Esophagus muscularis mucosa (tissue), 4 donors: Measurements from ENCODE around the gene TMA16. TPM values are rescaled to one million over a fixed set of nuclear protein-coding genes. Genes with fewer than 3 reads are reported as not detected.

Experiments used
- DNase-seq: peaks from one replicate; pipeline ENCODE4 v3.0.0-alpha.2; 2017; ENCODE audit errors: extremely low spot score
- H3K27ac ChIP-seq, 4 donors: fragments of 200-600 bp; sonication (generic); replicated peaks in 1 of 4; 1 replicate in 3 of 4; 2 replicates in 1 of 4; pipeline ENCODE4 v1.5.1; 2016 to 2019; ENCODE audit warnings: mild to moderate bottlenecking in 1 of 4
- H3K27me3 ChIP-seq, 4 donors: fragments of 200-600 bp; sonication (generic); one replicate each; pipeline versions ENCODE4 v1.5.1 to v1.6.0; 2016 to 2019
- H3K36me3 ChIP-seq, 4 donors: fragments of 200-600 bp; sonication (generic); one replicate each; pipeline ENCODE4 v1.5.1; 2016 to 2019
- H3K4me1 ChIP-seq, 4 donors: fragments of 200-600 bp; sonication (generic); one replicate each; pipeline ENCODE4 v1.5.1; 2016 to 2019
- H3K4me3 ChIP-seq, 4 donors: fragments of 200-600 bp; sonication (generic); 1 replicate in 2 of 4; 2 replicates in 2 of 4; pipeline ENCODE4 v1.5.1; 2016 to 2019; ENCODE audit warnings: mild to moderate bottlenecking in 4 of 4, moderate library complexity in 1 of 4
- H3K9me3 ChIP-seq, 4 donors: fragments of 200-600 bp; sonication (generic); 1 replicate in 3 of 4; 2 replicates in 1 of 4; pipeline ENCODE4 v1.5.1; 2016 to 2019
- EP300 ChIP-seq: sonication (generic); formaldehyde crosslinking; IDR thresholded peaks from one replicate; pipeline ENCODE4 v1.6.1; 2017; ENCODE audit warnings: antibody characterized with exemption
- POLR2A ChIP-seq: fragments of 450-650 bp; IDR thresholded peaks from one replicate; pipeline ENCODE4 v1.6.1; 2017; ENCODE audit warnings: antibody characterized with exemption, moderate library complexity, mild to moderate bottlenecking, low read depth
- POLR2AphosphoS5 ChIP-seq, 2 donors: sonication (generic); formaldehyde crosslinking; IDR thresholded peaks; one replicate each; pipeline ENCODE4 v1.6.1; 2017; ENCODE audit warnings: antibody characterized with exemption in 2 of 2
- WGBS: methylation state at CpG from one replicate; pipeline ENCODE4 v1.1.5; 2018; 5-methylcytosine and 5-hydroxymethylcytosine counted together
- intact Hi-C: fragments of 100-400 bp; cut with DNase I; formaldehyde crosslinking; loops from one replicate; pipeline ENCODE4 v1.15.1; 2023
- total RNA-seq, 4 donors: library from RNA; depleted of rRNA; stranded (reverse); fragments of >200 nt; gene quantifications; one replicate each; pipeline versions ENCODE4 v1.1.0 to v1.2.1, GENCODE V29; 2016
- TF ChIP-seq, protein P1 (sequence below), 3 experiments: fragments of 200-600 bp in 2 of 3; fragments of 450-650 bp in 1 of 3; sonication (generic) in 2 of 3; IDR thresholded peaks; one replicate each; pipeline ENCODE4 v1.5.1; 2017 to 2019; ENCODE audit warnings: antibody characterized with exemption in 3 of 3, mild to moderate bottlenecking in 2 of 3, moderate library complexity in 1 of 3

Gene TMA16
- total RNA-seq, 4 donors from 2014 or later: 11.2 to 21.9 (median 16.6) TPM

DNA sequence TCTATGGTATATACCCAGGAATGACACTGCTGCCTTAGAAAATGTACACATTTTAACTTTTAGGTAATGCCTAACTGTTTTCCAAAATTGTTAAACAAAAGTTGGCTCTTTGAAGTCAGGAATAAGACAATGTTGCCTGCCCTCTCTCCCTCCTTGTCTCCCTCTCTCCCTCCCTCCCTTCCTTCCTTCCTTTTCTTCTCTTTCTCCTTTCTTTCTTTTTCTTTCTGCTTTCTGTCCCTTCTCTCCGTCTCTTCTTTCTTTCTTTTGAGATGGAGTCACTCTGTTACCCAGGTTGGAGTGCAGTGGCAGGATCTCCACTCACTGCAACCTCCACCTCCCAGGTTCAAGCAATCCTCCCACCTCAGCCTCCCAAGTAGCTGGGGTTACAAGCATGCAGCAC is 4.6 kb upstream of the TMA16 start:
- 83% methylated on average over 1 of the region's 1 CpG for WGBS
- DNase-seq: no peak
- no peak for TF ChIP-seq POLR2A
- no peak for TF ChIP-seq EP300
- TF ChIP-seq, protein P1, sequence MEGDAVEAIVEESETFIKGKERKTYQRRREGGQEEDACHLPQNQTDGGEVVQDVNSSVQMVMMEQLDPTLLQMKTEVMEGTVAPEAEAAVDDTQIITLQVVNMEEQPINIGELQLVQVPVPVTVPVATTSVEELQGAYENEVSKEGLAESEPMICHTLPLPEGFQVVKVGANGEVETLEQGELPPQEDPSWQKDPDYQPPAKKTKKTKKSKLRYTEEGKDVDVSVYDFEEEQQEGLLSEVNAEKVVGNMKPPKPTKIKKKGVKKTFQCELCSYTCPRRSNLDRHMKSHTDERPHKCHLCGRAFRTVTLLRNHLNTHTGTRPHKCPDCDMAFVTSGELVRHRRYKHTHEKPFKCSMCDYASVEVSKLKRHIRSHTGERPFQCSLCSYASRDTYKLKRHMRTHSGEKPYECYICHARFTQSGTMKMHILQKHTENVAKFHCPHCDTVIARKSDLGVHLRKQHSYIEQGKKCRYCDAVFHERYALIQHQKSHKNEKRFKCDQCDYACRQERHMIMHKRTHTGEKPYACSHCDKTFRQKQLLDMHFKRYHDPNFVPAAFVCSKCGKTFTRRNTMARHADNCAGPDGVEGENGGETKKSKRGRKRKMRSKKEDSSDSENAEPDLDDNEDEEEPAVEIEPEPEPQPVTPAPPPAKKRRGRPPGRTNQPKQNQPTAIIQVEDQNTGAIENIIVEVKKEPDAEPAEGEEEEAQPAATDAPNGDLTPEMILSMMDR (IDR thresholded peaks at IDR 0.05): no peak
- TF ChIP-seq POLR2AphosphoS5 (IDR thresholded peaks at IDR 0.05): no peak
- Histone ChIP-seq H3K4me3 (no peak overlapping the region), H3K4me1 (no peaks in the 10 kb centered on the region), H3K36me3 (no peaks in the 10 kb centered on the region), H3K9me3 (no peaks in the 10 kb centered on the region), H3K27me3 (peaks cover 0 to 11% (median 0%) of the 10 kb centered on the region in 4 donors), H3K27ac (no peak overlapping the region)
- intact Hi-C loops: loop anchor here (5.0 to 10.0 kb wide), 2 partner anchors 52 to 325 kb away; partner anchors contain the start of gene NAF1

DNA sequence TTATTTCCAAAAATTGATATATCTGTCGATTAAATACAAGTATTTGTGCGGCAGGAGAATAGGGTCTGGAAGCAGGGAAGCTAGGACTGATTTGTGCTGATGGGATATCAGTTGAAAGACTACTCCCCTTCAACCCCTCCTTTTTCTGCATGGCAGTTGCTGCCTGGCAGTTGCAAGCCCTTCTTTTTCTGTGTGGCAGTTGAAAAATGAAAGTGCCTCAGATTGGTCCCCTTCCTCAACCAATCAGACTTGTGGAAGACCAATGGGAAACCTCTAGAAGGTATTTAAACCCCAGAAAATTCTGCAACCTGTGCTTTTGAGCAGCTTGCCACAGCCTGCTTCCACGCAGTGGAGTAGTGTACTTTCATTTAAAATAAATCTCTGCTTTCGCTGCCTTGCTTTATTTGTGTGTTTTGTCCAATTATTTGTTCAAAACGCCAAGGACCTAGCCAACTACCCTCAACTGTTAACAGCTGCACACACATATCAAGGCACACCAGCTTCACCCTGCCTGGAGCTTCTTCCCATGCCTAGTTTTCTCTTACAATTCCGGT is 1.5 kb upstream of the TMA16 start:
- 89% methylated on average over 6 of the region's 6 CpGs for WGBS
- TF ChIP-seq POLR2A (no peak), EP300 (no peak), POLR2AphosphoS5 (IDR thresholded peaks at IDR 0.05) (no peak)
- TF ChIP-seq, protein P1 (IDR thresholded peaks at IDR 0.05): no peak
- intact Hi-C loops: loop anchor here (10.0 kb wide), 1 partner anchor 328 kb away; the partner anchor contains the start of gene NAF1
- Histone ChIP-seq H3K36me3 (peaks cover 0 to 5% (median 0%) of the 10 kb centered on the region in 4 donors), H3K27me3 (no peaks in the 10 kb centered on the region), H3K4me1 (peaks cover 4 to 21% (median 15%) of the 10 kb centered on the region in 4 donors), H3K27ac (no peak overlapping the region), H3K4me3 (no peak overlapping the region), H3K9me3 (no peaks in the 10 kb centered on the region)
- DNase-seq: no peak

DNA sequence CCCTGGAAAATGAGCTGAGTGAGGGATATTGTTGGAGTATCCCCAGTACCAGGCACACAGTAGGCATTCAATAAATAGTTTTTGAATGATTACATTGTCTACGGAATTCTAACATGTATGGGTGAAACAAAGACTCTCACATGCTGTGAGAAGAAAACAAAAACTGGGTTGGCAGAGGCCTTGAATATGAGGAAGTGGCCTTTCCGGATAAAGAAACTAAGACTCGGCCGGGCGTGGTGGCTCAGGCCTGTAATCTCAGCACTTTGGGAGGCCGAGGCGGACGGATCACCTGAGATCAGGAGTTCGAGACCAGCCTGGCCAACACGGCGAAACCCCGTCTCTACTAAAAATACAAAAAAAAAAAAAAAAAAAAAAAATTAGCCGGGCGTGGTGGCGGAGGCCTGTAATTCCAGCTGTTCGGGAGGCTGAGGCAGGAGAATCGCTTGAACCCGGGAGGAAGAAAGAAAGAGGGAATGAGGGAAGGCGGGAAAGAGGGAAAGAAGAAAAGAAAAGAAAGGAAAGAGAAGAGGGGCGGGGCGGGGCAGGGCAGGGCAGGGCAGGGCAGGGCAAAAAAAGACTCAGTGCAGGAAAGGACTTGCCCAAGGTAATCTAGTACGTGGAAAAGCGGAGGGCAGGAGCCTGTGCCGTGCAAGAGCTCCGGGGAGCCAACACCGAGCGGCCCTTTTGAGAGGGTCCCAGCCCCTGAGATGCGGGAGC is 689 bp upstream of the TMA16 start:
- Histone ChIP-seq H3K36me3 (peaks cover 0 to 5% (median 0%) of the 10 kb centered on the region in 4 donors), H3K4me3 (peak overlapping the region; percentile 63 to 83 (median 72)), H3K4me1 (peaks cover 4 to 21% (median 15%) of the 10 kb centered on the region in 4 donors), H3K27me3 (no peaks in the 10 kb centered on the region), H3K27ac (peak overlapping the region; percentile 74 to 84 (median 82)), H3K9me3 (no peaks in the 10 kb centered on the region)
- intact Hi-C loops: loop anchor here (10.0 kb wide), 1 partner anchor 329 kb away; the partner anchor contains the start of gene NAF1
- DNase-seq: no peak
- TF ChIP-seq POLR2A (no peak), EP300 (no peak), POLR2AphosphoS5 (IDR thresholded peaks at IDR 0.05) (no peak)
- TF ChIP-seq, protein P1 (IDR thresholded peaks at IDR 0.05): no peak
- WGBS: 54% methylated on average over 25 of the region's 28 CpGs

DNA sequence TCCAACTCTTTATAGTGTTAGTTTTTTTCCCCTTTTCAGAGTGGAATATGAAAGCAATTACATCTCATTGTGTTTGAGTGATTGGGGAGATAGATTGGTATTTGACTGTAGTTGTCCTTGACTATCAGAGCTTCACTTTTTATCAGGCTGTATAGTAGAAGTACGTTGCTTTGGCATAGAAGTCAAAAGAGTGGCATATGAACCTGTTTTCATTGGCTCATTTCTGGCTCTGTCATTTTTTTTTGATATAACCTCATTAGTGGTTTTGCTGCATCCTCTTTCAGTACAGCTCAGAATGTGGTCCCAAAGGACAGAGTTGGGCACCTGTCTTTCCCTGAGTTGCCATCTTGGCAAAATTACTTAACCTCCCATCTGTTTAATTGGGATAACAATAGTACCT is 1.4 kb downstream of the TMA16 start:
- peak overlapping the region in 2 of 4 donors; percentile 9 to 75 for H3K4me3 ChIP-seq
- no peak overlapping the region for H3K27ac ChIP-seq

More for the DNA sequence above, 1.4 kb downstream of the TMA16 start:
- TF ChIP-seq EP300 (no peak), POLR2AphosphoS5 (IDR thresholded peaks at IDR 0.05) (no peak), POLR2A (no peak)
- TF ChIP-seq, protein P1 (IDR thresholded peaks at IDR 0.05): no peak
- H3K9me3 ChIP-seq: no peaks in the 10 kb centered on the region
- peaks cover 4 to 21% (median 15%) of the 10 kb centered on the region in 4 donors for H3K4me1 ChIP-seq
- peaks cover 0 to 5% (median 0%) of the 10 kb centered on the region in 4 donors for H3K36me3 ChIP-seq
- 36% methylated on average over 1 of the region's 1 CpG for WGBS
- intact Hi-C loops: loop anchor here (10.0 kb wide), 1 partner anchor 331 kb away; the partner anchor contains the start of gene NAF1
- no peak for DNase-seq
- no peaks in the 10 kb centered on the region for H3K27me3 ChIP-seq
